ENCODE data around the gene TOGARAM1. TPM values are rescaled to one million over a fixed set of nuclear protein-coding genes. Genes with fewer than 3 reads are reported as not detected.
A peak's percentile ranks its signal among the peaks of the same experiment; 100 is the strongest.

The TOGARAM1 gene
- total RNA-seq, result 45.1 TPM

GRCh38 chr14:44961554-44962333 is at the start of gene TOGARAM1, which contains the start of gene KLHL28:
TOGARAM1 (plus strand) TSS chr14:44962190; CDS start chr14:44962422, 232 bp downstream.
KLHL28 (minus strand) TSS chr14:44961947; CDS start chr14:44945928, 16,019 bp downstream.

GRCh38 chr14:45083976-45084722 is 122.2 kb downstream of the TOGARAM1 start, which contains the start of gene PRPF39:
PRPF39 (plus strand) TSS chr14:45084116; CDS start chr14:45095240, 11,124 bp downstream.

Small RNAs within 50 kb of the gene (small RNA-seq; reads per million reads assigned to genes)
- gene RF00151 (ENCODE audit: low replicate concordance) (0.23 reads per million, percentile 9 among the genes with 10 or more reads in this experiment), gene SNORD127 (ENCODE audit: low replicate concordance) (2,873 reads per million, percentile 100 among the genes with 10 or more reads in this experiment)

Other genes with a start within 250 kb of the TOGARAM1 start
- 19.9 TPM for gene KLHL28, start 243 bp upstream of the TOGARAM1 start, total RNA-seq
- gene PRPF39, start 121.9 kb downstream of the TOGARAM1 start, total RNA-seq, result 77.8 TPM
- 35.0 TPM for gene FKBP3, start 172.3 kb downstream of the TOGARAM1 start, total RNA-seq
- gene FANCM, start 173.7 kb downstream of the TOGARAM1 start, total RNA-seq, result 10.3 TPM